Measurements from ENCODE around the gene NOP9.

NOP9 gene, protein sequence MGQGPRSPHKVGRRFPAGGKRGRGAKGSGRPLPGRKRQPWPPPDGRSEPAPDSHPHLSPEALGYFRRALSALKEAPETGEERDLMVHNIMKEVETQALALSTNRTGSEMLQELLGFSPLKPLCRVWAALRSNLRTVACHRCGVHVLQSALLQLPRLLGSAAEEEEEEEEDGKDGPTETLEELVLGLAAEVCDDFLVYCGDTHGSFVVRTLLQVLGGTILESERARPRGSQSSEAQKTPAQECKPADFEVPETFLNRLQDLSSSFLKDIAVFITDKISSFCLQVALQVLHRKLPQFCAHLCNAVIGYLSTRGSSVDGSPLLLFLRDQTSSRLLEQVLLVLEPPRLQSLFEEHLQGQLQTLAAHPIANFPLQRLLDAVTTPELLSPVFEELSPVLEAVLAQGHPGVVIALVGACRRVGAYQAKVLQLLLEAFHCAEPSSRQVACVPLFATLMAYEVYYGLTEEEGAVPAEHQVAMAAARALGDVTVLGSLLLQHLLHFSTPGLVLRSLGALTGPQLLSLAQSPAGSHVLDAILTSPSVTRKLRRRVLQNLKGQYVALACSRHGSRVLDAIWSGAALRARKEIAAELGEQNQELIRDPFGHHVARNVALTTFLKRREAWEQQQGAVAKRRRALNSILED

DNA sequence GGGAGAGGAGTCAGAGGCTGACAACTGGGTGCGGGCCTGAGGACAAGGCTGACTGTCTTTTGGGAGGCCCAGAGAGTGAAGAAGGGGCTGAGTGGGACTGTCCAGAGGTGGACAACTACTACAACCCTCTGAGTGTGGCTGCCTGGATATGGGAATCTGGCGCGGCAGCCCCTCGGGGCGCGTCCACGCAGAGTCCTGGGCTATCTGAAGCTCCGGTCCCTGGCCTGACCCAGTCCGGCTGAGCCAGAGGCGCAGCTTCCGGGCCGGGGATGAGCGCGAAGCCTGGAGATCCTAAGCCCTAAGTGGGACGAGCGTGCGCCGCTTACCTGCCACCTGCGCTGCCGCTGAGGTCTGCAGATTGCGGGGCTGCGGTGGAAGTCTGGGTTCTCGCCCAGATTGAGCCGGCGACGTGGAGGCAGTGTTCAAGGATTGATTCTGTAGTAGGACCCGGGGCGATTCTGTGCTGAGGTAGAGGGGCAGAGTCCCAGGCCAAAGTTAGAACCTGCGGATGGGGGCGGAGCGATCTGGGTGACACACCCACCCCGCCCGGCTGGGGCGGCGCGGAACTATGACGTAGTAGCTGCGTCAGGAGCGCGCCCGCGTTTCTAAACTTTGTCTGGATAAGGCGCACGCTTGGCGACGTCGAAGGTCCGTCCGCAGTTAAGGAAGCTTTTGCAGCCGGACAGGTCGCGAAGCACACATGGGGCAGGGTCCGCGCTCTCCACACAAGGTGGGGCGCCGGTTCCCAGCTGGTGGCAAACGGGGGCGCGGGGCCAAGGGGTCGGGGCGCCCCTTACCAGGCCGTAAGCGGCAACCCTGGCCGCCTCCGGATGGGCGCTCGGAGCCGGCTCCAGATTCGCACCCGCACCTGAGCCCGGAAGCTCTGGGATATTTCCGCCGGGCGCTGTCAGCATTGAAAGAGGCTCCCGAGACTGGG is at the start of gene NOP9, which contains the start of gene DHRS1:
TSS of gene NOP9 (plus strand) at position 596 of the 937 bp plus-strand sequence. CDS start at position 701, 105 bp downstream.
TSS of gene DHRS1 (minus strand) at position 526 of the 937 bp plus-strand sequence. CDS start 674 bp downstream, outside the sequence.
- H3K4me3 ChIP-seq (ENCODE audit: low read length): peak within 1 kb of the TSS; percentile 79
- TF ChIP-seq, protein P1, sequence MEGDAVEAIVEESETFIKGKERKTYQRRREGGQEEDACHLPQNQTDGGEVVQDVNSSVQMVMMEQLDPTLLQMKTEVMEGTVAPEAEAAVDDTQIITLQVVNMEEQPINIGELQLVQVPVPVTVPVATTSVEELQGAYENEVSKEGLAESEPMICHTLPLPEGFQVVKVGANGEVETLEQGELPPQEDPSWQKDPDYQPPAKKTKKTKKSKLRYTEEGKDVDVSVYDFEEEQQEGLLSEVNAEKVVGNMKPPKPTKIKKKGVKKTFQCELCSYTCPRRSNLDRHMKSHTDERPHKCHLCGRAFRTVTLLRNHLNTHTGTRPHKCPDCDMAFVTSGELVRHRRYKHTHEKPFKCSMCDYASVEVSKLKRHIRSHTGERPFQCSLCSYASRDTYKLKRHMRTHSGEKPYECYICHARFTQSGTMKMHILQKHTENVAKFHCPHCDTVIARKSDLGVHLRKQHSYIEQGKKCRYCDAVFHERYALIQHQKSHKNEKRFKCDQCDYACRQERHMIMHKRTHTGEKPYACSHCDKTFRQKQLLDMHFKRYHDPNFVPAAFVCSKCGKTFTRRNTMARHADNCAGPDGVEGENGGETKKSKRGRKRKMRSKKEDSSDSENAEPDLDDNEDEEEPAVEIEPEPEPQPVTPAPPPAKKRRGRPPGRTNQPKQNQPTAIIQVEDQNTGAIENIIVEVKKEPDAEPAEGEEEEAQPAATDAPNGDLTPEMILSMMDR (IDR thresholded peaks at IDR 0.05; ENCODE audit: insufficient read depth, low read depth, low read length, missing control alignments): no peak
- peak; percentile 95 for DNase-seq (ENCODE audit: low read depth)

DNA sequence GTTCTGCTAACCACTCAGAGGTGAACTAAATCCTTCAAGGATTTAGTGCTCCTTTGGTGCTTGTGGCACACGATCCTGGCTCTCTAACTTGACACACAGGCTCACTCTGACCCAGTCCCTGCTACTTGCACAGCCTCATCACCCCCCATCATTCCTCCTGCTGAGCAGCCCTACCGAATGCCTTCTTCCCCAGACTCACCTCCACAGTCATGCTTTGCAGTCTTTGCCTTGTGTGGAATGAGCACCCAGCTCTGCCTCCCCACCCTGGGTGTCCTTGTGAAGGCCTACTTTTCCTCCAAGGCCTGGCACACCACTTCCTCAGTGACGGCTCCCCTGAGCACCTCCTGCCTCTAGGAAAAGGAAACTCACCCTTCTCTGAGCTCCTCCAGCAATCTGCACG is 49.3 kb upstream of the NOP9 start:
- no peak for DNase-seq (ENCODE audit: low read depth)
- H3K4me3 ChIP-seq (ENCODE audit: low read length): no peak overlapping the region
- TF ChIP-seq, protein P1 (IDR thresholded peaks at IDR 0.05; ENCODE audit: insufficient read depth, low read depth, low read length, missing control alignments): no peak

DNA sequence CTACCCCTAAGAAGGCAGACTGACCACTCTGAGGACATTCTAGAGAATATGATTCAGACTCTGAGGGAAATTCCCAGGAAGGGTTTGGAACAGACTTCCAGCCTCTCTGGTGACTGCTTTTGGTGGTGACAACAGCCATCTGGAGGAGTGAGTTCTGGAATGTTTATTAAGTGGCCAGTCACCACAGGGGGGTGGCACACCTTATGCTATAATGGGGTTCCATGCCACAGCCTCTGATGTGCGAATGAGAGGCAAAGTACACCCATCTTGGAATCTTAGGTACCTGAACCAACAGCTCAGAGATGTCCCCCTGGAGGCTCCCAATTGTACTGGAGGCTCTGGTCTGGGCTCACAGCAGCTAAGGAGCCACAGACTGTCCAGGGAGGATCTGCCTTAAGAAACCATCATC is 47.8 kb upstream of the NOP9 start:
- H3K4me3 ChIP-seq (ENCODE audit: low read length): no peak overlapping the region
- TF ChIP-seq, protein P1 (IDR thresholded peaks at IDR 0.05; ENCODE audit: insufficient read depth, low read depth, low read length, missing control alignments): no peak
- DNase-seq (ENCODE audit: low read depth): peak; percentile 39

DNA sequence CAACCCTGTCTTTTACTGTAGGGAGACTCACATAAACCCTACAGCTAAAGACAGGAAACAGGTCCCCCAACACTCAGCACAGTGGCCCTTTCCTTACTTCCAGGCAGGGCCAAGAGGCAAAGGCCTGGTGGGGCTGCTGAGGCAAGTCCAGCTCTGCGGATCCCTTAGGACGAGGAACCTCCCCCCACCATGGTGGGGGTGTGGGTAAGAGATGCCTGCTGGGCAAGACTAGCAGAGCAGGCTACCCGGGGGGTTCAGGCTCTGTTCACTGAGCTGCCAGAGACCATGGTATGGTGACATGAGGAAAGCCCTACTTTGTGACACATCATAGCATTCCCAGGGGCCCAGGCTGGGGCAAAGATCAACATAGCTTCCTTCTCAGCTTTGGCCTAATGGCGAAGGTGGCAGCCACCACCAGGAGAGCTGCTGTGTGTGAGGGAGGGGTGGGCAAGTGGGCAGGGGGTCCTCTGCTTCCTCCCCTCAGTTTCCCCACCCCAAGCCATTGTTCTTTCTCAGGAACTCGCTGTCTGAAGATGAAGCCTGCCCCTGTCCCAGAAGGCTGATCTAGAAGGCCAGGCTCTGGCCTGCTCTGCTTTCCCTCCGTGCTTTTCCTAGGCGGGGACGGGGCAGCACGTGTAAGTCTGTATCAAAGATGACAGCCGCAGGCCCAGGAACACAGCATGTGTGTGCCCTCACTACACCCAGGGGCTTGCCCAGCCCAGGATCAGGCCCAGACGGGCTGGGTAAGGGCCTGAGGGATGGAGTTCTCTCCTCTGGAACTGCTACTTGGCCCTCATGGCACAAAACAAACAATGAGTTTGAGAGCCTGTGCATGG is 47.1 kb upstream of the NOP9 start:
- TF ChIP-seq, protein P1 (IDR thresholded peaks at IDR 0.05; ENCODE audit: insufficient read depth, low read depth, low read length, missing control alignments): no peak
- no peak for DNase-seq (ENCODE audit: low read depth)
- H3K4me3 ChIP-seq (ENCODE audit: low read length): no peak overlapping the region

DNA sequence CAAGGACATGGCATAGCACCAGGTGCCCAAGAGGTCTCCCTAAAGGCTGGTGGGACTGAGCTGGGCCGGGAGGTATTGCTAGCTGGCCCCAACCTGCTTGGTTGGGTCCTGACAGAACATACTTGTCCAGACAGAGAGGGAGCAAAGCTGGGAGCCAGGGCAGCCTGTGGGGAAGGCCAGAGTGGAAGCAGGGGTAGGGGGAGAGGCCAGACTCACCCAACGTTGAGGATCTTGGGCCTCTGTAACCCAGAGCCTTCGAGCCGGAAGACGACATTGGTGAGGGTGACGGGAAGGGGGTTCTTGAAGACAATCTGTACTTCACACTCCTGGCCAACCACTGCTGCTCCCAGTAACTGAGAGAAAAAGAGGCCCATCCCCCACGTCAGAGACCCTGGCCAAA is 45.7 kb upstream of the NOP9 start:
- no peak overlapping the region for H3K4me3 ChIP-seq (ENCODE audit: low read length)
- DNase-seq (ENCODE audit: low read depth): no peak
- TF ChIP-seq, protein P1 (IDR thresholded peaks at IDR 0.05; ENCODE audit: insufficient read depth, low read depth, low read length, missing control alignments): no peak

Data from epithelial cell of esophagus (primary cell).